ENCODE measurements around the gene ARPC4. TPM values are rescaled to one million over a fixed set of nuclear protein-coding genes. Genes with fewer than 3 reads are reported as not detected.

ARPC4 gene
- total and polyA plus RNA-seq, 2 of the 13 experiments (the other 11 are each of a cell fraction or from before 2014, with no cell fraction given) = 30.1 to 83.6 TPM

GRCh38 chr3:9792405-9793160 lies at the start of gene ARPC4, which contains the start of gene TADA3 (continued):
- TF ChIP-seq PTBP1 (IDR thresholded peaks at IDR 0.05; ENCODE audit: low read depth, low read length, poor library complexity, severe bottlenecking) (no peak), KAT2B (IDR thresholded peaks at IDR 0.05; ENCODE audit: borderline replicate concordance, low read depth, low read length) (no peak), SRF (IDR thresholded peaks at IDR 0.05; ENCODE audit: low read depth, low read length) (peak; percentile 96), ZHX1 (CRISPR knock-in tag; IDR thresholded peaks at IDR 0.05; ENCODE audit: low read depth) (no peak), KAT8 (CRISPR knock-in tag; IDR thresholded peaks at IDR 0.05) (peak; percentile 91), EED (CRISPR knock-in tag; IDR thresholded peaks at IDR 0.05) (no peak), MTA3 (CRISPR knock-in tag; IDR thresholded peaks at IDR 0.05) (no peak), ZNF891 (CRISPR knock-in tag; IDR thresholded peaks at IDR 0.05) (no peak), ETV5 (CRISPR knock-in tag; IDR thresholded peaks at IDR 0.05; ENCODE audit: borderline replicate concordance) (peak; percentile 95), PAXIP1 (CRISPR knock-in tag; conservative IDR thresholded peaks at IDR 0.05) (peak; percentile 73), TBX2 (CRISPR knock-in tag; IDR thresholded peaks at IDR 0.05; ENCODE audit: borderline replicate concordance) (peak; percentile 61; the same call in 1 of the 2 replicates), TMF1 (CRISPR knock-in tag; IDR thresholded peaks at IDR 0.05; ENCODE audit: low read depth) (no peak), NKX3-1 (CRISPR knock-in tag; IDR thresholded peaks at IDR 0.05) (0 out of 2 replicates have a peak, but pooled peaks have one; percentile 29), SRSF4 (IDR thresholded peaks at IDR 0.05; ENCODE audit: low read depth, low read length, poor library complexity, severe bottlenecking) (no peak), ATF7-NPFF (CRISPR knock-in tag; IDR thresholded peaks at IDR 0.05; ENCODE audit: low read depth) (0 out of 2 replicates have a peak, but pooled peaks have one; percentile 18), RBM39 (IDR thresholded peaks at IDR 0.05; ENCODE audit: low read depth, low read length, poor library complexity, severe bottlenecking) (peak; percentile 54), ZBTB7A (CRISPR knock-in tag; IDR thresholded peaks at IDR 0.05) (peak; percentile 15; the same call in 1 of the 2 replicates), ZNF512 (CRISPR knock-in tag; IDR thresholded peaks at IDR 0.05) (no peak), TEAD3 (CRISPR knock-in tag; optimal IDR thresholded peaks at IDR 0.05; ENCODE audit: borderline replicate concordance) (no peak)

Measured in HepG2 (cell line).